Measurements from ENCODE around the gene SYCN.

DNA sequence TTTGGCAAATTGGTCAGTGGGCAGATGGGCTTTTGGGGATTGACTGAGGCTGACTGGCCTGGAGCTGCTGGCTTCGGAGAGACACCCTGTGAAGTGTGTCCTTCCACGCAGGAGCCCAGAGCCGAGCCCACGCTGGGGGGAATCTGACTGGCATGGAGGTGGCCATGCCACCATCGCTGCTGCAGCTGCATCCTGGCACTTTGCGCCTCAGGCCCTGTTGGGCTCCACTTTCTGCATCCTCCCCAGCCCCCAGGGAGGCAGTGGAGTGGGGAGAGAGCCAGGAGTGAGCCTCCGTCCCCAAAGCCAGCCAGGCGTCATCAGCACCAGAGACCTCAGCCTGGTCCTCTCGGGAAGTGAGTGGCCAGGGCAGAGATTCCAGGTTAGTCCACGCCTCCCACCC is 24.3 kb downstream of the SYCN start:
- TF ChIP-seq SUZ12 (IDR thresholded peaks at IDR 0.05; ENCODE audit: extremely low read depth, insufficient read depth, insufficient read length) (no peak), ZNF274 (IDR thresholded peaks at IDR 0.05; ENCODE audit: low read depth, low read length) (no peak), YY1 (IDR thresholded peaks at IDR 0.05; ENCODE audit: insufficient read depth, insufficient read length) (no peak)
